GM21529 (cell line): ENCODE results near the gene CAMTA1.

ENCODE experiments used
- ATAC-seq: cut with Tn5 transposase; IDR thresholded peaks from one replicate; pipeline ENCODE4 v1.9.1; 2021; ENCODE audit not compliant: unreplicated experiment

Gene CAMTA1

DNA sequence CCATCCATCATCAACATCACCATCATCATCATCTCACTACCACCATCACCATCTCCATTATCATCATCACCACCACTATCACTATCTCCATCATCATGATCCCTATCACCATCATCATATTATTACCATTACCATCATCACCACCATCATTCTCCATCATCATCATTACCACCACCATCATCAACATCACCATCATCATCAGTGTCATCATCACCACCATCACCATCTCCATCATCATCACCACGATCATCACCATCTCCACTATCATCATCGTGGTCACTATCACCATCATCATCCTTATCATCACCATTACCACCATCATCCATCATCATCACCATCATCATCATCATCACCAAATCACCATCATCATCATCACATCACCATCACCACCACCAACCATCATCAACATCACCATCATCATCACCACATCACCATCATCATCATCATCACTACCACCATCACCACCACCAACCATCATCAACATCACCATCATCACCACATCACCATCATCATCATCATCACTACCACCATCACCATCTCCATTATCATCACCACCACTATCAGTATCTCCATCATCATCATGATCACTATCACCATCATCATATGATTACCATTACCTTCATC is 783.8 kb downstream of the CAMTA1 start:
- no peak for ATAC-seq

GRCh38 chr1:7570311-7570710 is 785.1 kb downstream of the CAMTA1 start:
- ATAC-seq: no peak

GRCh38 chr1:7572654-7573152 is 787.4 kb downstream of the CAMTA1 start:
- no peak for ATAC-seq

DNA sequence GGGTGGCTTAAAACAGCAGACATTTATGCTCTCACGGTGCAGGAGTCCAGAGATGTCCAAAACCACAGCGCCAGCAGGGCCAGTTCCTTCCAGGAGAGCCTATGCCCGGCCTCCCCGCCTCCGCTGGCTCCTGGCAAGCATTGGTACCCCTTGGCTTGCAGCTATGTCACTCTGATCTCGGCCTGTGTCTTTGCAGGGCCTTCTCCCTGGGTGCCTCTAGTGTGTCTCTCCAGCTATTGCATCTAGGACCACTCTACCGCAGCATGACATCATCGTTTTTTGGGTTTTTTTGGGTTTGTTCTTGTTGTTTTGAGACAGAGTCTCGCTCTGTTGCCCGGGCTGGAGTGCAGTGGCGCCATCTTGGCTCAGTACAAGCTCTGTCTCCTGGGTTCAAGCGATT is 788.2 kb downstream of the CAMTA1 start:
- ATAC-seq: no peak

- no peak for ATAC-seq
These were observed 789.1 kb downstream of the CAMTA1 start for GRCh38 chr1:7574121-7575040.

- ATAC-seq: no peak
These were observed 789.8 kb downstream of the CAMTA1 start for GRCh38 chr1:7575041-7575400.

GRCh38 chr1:7576946-7577657 is 791.8 kb downstream of the CAMTA1 start:
- ATAC-seq: no peak

- ATAC-seq: no peak
These were observed 793.0 kb downstream of the CAMTA1 start for GRCh38 chr1:7578206-7578605.

DNA sequence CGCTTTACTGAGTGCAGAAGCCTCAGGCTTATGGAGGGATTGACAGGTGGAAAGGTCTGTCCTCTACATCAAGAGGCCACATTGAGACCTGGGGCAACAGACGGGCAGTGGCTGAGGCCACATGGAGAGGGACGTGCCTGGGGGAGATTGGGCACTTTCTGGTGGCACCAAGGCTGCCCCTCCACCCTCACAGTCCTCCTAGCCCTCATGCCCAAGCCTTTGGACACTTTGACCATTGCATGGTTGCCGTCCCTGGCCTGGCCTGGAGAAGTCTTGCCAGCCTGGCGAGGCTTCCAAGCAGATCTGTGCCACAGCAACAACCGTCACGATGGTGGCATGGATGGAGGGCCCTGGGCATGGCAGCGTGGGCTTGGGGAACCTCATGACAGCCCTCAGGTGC is 793.8 kb downstream of the CAMTA1 start:
- no peak for ATAC-seq

- no peak for ATAC-seq
These were observed 794.9 kb downstream of the CAMTA1 start for GRCh38 chr1:7579831-7580804.

GRCh38 chr1:7580923-7581753 is 795.9 kb downstream of the CAMTA1 start:
- no peak for ATAC-seq

DNA sequence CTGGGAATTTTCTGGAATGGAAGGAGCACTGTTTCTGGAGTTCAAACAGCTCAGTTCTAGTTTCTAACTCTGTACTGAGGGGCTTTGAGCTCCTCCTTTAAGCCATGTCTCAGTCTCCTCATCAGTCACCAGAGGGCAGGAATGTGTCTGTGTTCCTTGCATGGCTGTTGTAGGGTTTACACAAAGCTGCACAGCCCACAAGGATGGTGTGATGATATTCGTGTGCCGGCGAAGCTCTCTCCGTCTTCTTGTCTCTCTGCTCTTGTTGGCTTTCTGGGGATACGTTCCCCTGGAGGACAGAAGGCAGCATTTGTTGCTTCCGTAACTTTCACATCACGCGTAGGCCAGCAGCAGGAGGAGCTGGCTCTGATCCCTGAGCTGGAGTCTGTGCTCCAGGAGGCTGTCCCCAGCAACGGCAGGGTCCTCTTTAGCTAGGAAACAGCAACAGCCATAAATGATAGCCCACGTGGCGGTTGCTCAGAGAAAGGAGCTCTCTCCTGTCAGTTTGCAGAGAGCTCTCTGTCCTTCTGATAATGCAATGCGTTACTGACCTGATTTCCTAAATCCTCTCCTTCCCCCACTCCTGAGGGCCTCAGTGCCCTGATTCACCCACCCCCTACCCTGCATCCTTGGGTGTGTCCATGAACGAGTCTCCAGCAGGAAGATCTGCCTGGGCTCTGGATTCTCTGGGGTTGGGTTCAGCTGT is 796.7 kb downstream of the CAMTA1 start:
- ATAC-seq: no peak

DNA sequence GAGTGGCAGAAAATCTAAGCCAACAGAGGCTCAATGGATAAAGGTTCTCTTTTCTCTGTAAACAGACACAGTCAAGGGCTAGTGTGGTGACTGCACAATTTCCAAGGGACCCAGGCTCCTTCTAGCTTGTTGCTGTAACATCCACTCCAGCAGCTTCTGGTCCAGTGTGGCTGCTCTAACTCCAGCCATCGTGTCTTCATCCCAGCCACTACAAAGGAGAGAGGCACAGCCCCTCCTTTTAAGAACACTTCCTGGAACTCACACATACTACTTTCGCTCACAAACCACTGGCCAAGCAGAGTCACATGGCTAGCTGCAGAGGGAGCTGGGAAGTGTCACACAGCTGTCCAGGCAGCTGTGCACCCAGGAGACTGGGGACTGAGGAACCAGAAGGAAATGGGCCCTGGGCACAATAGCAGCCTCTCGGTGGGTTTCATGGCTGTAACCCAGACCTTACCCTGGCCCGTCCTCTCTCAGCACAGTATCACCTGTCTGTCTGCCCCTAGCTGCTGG is 797.3 kb downstream of the CAMTA1 start:
- ATAC-seq: no peak

DNA sequence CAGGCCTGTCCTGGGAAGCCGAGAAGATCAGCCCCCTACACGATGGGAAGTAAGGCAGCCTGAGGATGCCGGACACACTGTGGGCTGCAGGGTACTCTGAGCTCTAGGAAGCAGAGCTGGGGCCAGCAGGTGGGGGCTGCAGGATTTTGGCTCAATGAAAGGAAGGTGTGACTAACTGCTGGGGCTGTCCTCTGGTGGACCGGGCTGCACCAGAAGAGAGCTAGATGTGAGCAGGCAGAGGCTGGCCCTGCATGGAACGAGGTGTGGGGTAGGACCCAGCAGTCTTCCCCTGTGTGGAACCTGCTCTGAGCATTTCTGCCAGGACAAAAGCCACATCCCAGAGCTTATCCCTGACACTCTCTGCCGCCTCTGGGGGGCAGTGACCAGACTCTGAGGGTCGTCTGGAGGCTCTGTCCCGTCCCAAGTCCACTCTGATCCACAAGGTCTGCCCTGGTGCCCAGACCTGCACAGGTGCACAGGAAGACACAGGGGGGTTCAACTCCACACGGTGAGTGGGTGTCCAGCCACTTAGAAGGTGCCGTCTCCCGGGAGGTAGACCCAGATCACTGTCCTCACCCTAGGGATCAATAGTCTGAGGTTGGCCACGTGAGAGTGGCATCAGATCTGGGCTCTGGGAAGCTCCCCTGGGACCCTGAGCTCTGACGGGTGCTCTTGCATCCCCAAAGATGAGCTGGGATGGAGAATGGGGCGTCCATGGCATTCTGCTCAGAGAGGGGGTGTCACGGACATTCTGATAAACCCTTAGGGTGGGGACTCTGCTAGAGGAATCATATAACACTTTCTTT is 798.2 kb downstream of the CAMTA1 start:
- no peak for ATAC-seq

DNA sequence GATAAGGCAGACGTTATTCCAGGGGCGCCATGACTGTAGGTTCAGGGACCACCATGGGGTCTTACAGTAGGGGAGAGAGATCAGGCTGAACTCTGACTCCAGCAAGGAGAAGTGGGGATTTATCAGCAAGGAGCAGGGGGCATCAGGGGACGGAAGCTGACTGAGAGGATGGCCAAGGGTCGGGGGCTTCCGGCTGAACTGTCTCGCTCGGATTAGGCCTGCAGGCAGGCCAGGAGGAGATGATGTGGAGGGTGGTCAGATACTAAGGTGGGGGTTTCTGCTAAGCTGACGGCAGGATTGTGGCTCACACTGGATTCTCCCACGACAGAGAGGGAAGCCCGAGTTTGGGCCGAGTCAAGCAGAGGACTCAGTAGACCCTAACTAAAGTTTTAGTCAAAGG is 798.9 kb downstream of the CAMTA1 start:
- ATAC-seq: no peak

GRCh38 chr1:7584643-7585042 is 799.4 kb downstream of the CAMTA1 start:
- ATAC-seq: no peak

DNA sequence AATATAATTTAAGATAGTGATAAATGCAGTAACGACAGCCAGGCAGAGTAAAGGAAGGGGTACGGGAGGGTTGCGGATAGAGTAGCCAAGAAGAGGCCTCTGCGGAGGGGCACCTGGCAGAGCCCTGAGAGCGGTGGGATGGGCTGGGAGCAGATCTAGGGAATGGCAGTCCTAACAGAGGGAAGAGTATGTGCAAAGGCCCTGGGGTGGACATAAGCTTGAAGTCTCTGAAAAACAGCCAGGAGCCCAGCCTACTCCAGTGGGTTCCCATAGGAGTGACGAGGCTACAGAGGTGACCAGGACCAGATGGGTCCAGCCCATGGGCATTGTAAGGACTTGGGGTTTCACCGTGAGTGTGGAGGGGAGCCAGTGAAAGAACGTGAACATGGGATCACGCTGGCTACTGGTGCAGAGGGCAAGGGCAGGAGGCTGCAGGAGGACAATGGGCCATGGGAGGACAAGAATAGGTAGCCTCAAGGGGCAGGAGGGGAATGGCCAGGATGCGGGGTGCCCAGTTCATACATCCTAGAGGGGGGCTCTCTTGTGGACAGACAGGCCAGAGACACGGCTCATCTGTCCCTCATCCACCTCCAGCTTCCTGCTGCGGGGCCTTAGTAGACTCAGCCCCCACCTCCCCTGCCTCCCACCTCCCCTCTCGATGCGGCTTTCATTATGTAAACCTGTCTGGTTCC is 800.1 kb downstream of the CAMTA1 start:
- no peak for ATAC-seq
